ENCODE measurements around the gene AMBRA1.

AMBRA1 gene

GRCh38 chr11:46570790-46571398 lies 22.9 kb downstream of the AMBRA1 start:
- DNase-seq (ENCODE audit: extremely low spot score): no peak
- TF ChIP-seq ZNF384 (IDR thresholded peaks at IDR 0.05) (no peak), LEF1 (IDR thresholded peaks at IDR 0.05; ENCODE audit: borderline replicate concordance) (no peak), CTBP1 (IDR thresholded peaks at IDR 0.05; ENCODE audit: borderline replicate concordance) (no peak), FOXM1 (IDR thresholded peaks at IDR 0.05; ENCODE audit: borderline replicate concordance) (no peak), HDGF (IDR thresholded peaks at IDR 0.05; ENCODE audit: borderline replicate concordance) (no peak), ELF4 (IDR thresholded peaks at IDR 0.05) (no peak), ARNT (IDR thresholded peaks at IDR 0.05) (no peak), SP1 (IDR thresholded peaks at IDR 0.05) (no peak), TARDBP (IDR thresholded peaks at IDR 0.05) (no peak), FOXK2 (IDR thresholded peaks at IDR 0.05) (no peak), NFRKB (IDR thresholded peaks at IDR 0.05) (no peak), FOXA1 (IDR thresholded peaks at IDR 0.05) (no peak), BHLHE40 (IDR thresholded peaks at IDR 0.05; ENCODE audit: borderline replicate concordance) (no peak), L3MBTL2 (conservative IDR thresholded peaks at IDR 0.05) (no peak), SUZ12 (IDR thresholded peaks at IDR 0.05) (no peak), PKNOX1 (IDR thresholded peaks at IDR 0.05) (no peak)
- POLR2A ChIA-PET: no interaction called here
- CTCF ChIA-PET: interaction anchor here (0.9 to 1.3 kb wide), 2 partner anchors 9 to 10 kb away, joined by 5 read pairs; no protein-coding TSS in a partner anchor

GRCh38 chr11:46565232-46565840 lies 28.5 kb downstream of the AMBRA1 start:
- POLR2A ChIA-PET: no interaction called here

GRCh38 chr11:46564459-46564858 lies 29.4 kb downstream of the AMBRA1 start:
- TF ChIP-seq ELF4 (IDR thresholded peaks at IDR 0.05) (no peak), LEF1 (IDR thresholded peaks at IDR 0.05; ENCODE audit: borderline replicate concordance) (no peak), FOXM1 (IDR thresholded peaks at IDR 0.05; ENCODE audit: borderline replicate concordance) (no peak), BHLHE40 (IDR thresholded peaks at IDR 0.05; ENCODE audit: borderline replicate concordance) (no peak), SP1 (IDR thresholded peaks at IDR 0.05) (no peak), FOXA1 (IDR thresholded peaks at IDR 0.05) (no peak), HDGF (IDR thresholded peaks at IDR 0.05; ENCODE audit: borderline replicate concordance) (no peak), NFRKB (IDR thresholded peaks at IDR 0.05) (no peak)
- ChIA-PET CTCF (no interaction called here), POLR2A (no interaction called here)
- no peak for DNase-seq (ENCODE audit: extremely low spot score)

More at GRCh38 chr11:46565232-46565840, 28.5 kb downstream of the AMBRA1 start:
- TF ChIP-seq ELF4 (IDR thresholded peaks at IDR 0.05) (no peak), PKNOX1 (IDR thresholded peaks at IDR 0.05) (no peak), SUZ12 (IDR thresholded peaks at IDR 0.05) (no peak), L3MBTL2 (conservative IDR thresholded peaks at IDR 0.05) (no peak), SP1 (IDR thresholded peaks at IDR 0.05) (no peak), TARDBP (IDR thresholded peaks at IDR 0.05) (no peak), BHLHE40 (IDR thresholded peaks at IDR 0.05; ENCODE audit: borderline replicate concordance) (no peak), HDGF (IDR thresholded peaks at IDR 0.05; ENCODE audit: borderline replicate concordance) (no peak), FOXM1 (IDR thresholded peaks at IDR 0.05; ENCODE audit: borderline replicate concordance) (no peak), FOXK2 (IDR thresholded peaks at IDR 0.05) (no peak), FOXA1 (IDR thresholded peaks at IDR 0.05) (no peak), ARNT (IDR thresholded peaks at IDR 0.05) (no peak), ZNF384 (IDR thresholded peaks at IDR 0.05) (no peak), LEF1 (IDR thresholded peaks at IDR 0.05; ENCODE audit: borderline replicate concordance) (no peak), CTBP1 (IDR thresholded peaks at IDR 0.05; ENCODE audit: borderline replicate concordance) (no peak), NFRKB (IDR thresholded peaks at IDR 0.05) (no peak)
- CTCF ChIA-PET: no interaction called here
- no peak for DNase-seq (ENCODE audit: extremely low spot score)

- DNase-seq (ENCODE audit: extremely low spot score): no peak
- TF ChIP-seq SP1 (IDR thresholded peaks at IDR 0.05) (no peak), FOXK2 (IDR thresholded peaks at IDR 0.05) (no peak), ELF4 (IDR thresholded peaks at IDR 0.05) (no peak), HDGF (IDR thresholded peaks at IDR 0.05; ENCODE audit: borderline replicate concordance) (no peak), NFRKB (IDR thresholded peaks at IDR 0.05) (no peak), SUZ12 (IDR thresholded peaks at IDR 0.05) (no peak), BHLHE40 (IDR thresholded peaks at IDR 0.05; ENCODE audit: borderline replicate concordance) (no peak), ZNF384 (IDR thresholded peaks at IDR 0.05) (no peak), L3MBTL2 (conservative IDR thresholded peaks at IDR 0.05) (no peak), FOXM1 (IDR thresholded peaks at IDR 0.05; ENCODE audit: borderline replicate concordance) (no peak), PKNOX1 (IDR thresholded peaks at IDR 0.05) (no peak), TARDBP (IDR thresholded peaks at IDR 0.05) (no peak), CTBP1 (IDR thresholded peaks at IDR 0.05; ENCODE audit: borderline replicate concordance) (no peak), ARNT (IDR thresholded peaks at IDR 0.05) (no peak), LEF1 (IDR thresholded peaks at IDR 0.05; ENCODE audit: borderline replicate concordance) (no peak), FOXA1 (IDR thresholded peaks at IDR 0.05) (no peak)
- CTCF ChIA-PET: no interaction called here
- POLR2A ChIA-PET: no interaction called here
Measured at GRCh38 chr11:46562527-46562926, 31.3 kb downstream of the AMBRA1 start.

GRCh38 chr11:46560300-46560991 lies 33.4 kb downstream of the AMBRA1 start:
- TF ChIP-seq ELF4 (IDR thresholded peaks at IDR 0.05) (no peak), FOXM1 (IDR thresholded peaks at IDR 0.05; ENCODE audit: borderline replicate concordance) (no peak), ZNF384 (IDR thresholded peaks at IDR 0.05) (no peak), SP1 (IDR thresholded peaks at IDR 0.05) (no peak), LEF1 (IDR thresholded peaks at IDR 0.05; ENCODE audit: borderline replicate concordance) (no peak), NFRKB (IDR thresholded peaks at IDR 0.05) (no peak), SUZ12 (IDR thresholded peaks at IDR 0.05) (no peak), TARDBP (IDR thresholded peaks at IDR 0.05) (no peak), CTBP1 (IDR thresholded peaks at IDR 0.05; ENCODE audit: borderline replicate concordance) (no peak), FOXK2 (IDR thresholded peaks at IDR 0.05) (no peak), HDGF (IDR thresholded peaks at IDR 0.05; ENCODE audit: borderline replicate concordance) (no peak), PKNOX1 (IDR thresholded peaks at IDR 0.05) (no peak), BHLHE40 (IDR thresholded peaks at IDR 0.05; ENCODE audit: borderline replicate concordance) (no peak), L3MBTL2 (conservative IDR thresholded peaks at IDR 0.05) (no peak), FOXA1 (IDR thresholded peaks at IDR 0.05) (no peak), ARNT (IDR thresholded peaks at IDR 0.05) (no peak)
- DNase-seq (ENCODE audit: extremely low spot score): no peak
- POLR2A ChIA-PET: no interaction called here
- CTCF ChIA-PET: interaction anchor here (0.9 to 1.7 kb wide), 2 partner anchors 10 to 172 kb away, joined by 3 to 5 read pairs; no protein-coding TSS in a partner anchor

Measured in HEK293T (cell line).